ENCODE measurements around the gene DNAH9.
"Not testable (repeated sequence)": the region's sequence is repeated elsewhere in the genome, so short reads cannot be mapped to it uniquely, and the experiment has no call there.

DNAH9 gene

DNA sequence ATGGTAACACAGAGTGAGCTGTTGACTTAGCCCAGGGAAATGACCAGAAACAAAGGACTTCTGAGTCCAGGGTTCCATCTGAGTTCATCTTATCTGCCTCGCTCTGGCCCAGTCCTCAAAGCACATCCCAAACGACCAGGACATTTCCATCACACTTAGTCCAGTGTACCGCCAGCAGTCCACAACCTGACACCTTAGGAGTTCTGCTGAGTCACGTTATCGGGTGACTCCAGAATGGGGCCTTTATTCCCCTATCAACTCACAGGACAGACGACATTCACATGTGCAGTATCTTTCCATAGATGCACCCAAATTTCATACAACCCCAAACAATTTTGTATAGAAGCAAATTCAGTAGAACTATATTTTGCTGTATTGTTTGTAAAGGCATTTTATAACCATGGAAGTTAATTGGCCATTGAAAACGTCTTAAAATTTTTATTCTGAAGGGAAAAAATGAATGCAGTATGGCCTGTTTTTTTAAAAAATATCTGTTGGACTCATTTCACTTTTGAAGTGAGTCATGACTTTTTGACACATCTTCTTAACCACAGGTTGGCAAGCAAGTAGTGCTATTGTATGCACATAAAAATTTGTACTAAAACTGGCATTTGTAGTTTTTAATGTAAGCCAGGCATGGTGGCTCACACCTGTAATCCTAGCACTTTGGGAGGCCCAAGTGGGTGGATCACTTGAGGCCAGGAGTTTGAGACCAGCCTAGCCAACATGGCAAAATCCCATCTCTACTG is 352.7 kb downstream of the DNAH9 start:
- Histone ChIP-seq H3K4me2 (ENCODE audit: low read length) (no peak overlapping the region), H3K9ac (ENCODE audit: low read length) (no peak overlapping the region), H3K4me3 (ENCODE audit: low read length) (no peak overlapping the region), H3K27me3 (ENCODE audit: insufficient read depth, low read length, poor library complexity) (no peaks in the 10 kb centered on the region), H3K27ac (ENCODE audit: low read depth, low read length) (no peak overlapping the region), H3K56ac (ENCODE audit: low read length) (no peak overlapping the region), H3K36me3 (ENCODE audit: control insufficient read depth, insufficient read depth, low read length) (no peaks in the 10 kb centered on the region), H3K4me1 (ENCODE audit: control insufficient read depth, low read depth, low read length) (no peaks in the 10 kb centered on the region), H3K23ac (ENCODE audit: low read length) (no peak overlapping the region), H3K79me1 (ENCODE audit: low read length) (no peaks in the 10 kb centered on the region), H2BK120ac (ENCODE audit: low read depth, low read length) (no peak overlapping the region), H3K4ac (ENCODE audit: low read depth, low read length) (no peak overlapping the region), H4K8ac (ENCODE audit: low read depth, low read length) (no peak overlapping the region), H2BK5ac (ENCODE audit: low read length) (no peak overlapping the region), H2AK5ac (ENCODE audit: low read length) (no peak overlapping the region), H2BK15ac (replicated peaks; ENCODE audit: low read depth) (no peak overlapping the region), H3K18ac (ENCODE audit: low read length) (no peak overlapping the region), H4K5ac (ENCODE audit: low read length) (no peak overlapping the region), H3K79me2 (ENCODE audit: control insufficient read depth, insufficient read depth, low read length) (no peaks in the 10 kb centered on the region)
- no peak for DNase-seq
- WGBS (ENCODE audit: extremely low coverage, insufficient coverage, low lambda C conversion rate): no CpG with 5 or more reads among the region's 7 CpGs

GRCh38 chr17:11952610-11953009 is 354.3 kb downstream of the DNAH9 start:
- Histone ChIP-seq H3K4ac (ENCODE audit: low read depth, low read length) (no peak overlapping the region), H2BK15ac (replicated peaks; ENCODE audit: low read depth) (no peak overlapping the region), H3K79me2 (ENCODE audit: control insufficient read depth, insufficient read depth, low read length) (no peaks in the 10 kb centered on the region), H3K23ac (ENCODE audit: low read length) (no peak overlapping the region), H3K56ac (ENCODE audit: low read length) (no peak overlapping the region), H3K4me3 (ENCODE audit: low read length) (no peak overlapping the region), H3K4me2 (ENCODE audit: low read length) (no peak overlapping the region), H3K27ac (ENCODE audit: low read depth, low read length) (no peak overlapping the region), H3K18ac (ENCODE audit: low read length) (no peak overlapping the region), H3K79me1 (ENCODE audit: low read length) (no peaks in the 10 kb centered on the region), H3K9ac (ENCODE audit: low read length) (no peak overlapping the region), H2BK5ac (ENCODE audit: low read length) (no peak overlapping the region), H4K5ac (ENCODE audit: low read length) (no peak overlapping the region), H2BK120ac (ENCODE audit: low read depth, low read length) (no peak overlapping the region), H4K8ac (ENCODE audit: low read depth, low read length) (no peak overlapping the region), H3K36me3 (ENCODE audit: control insufficient read depth, insufficient read depth, low read length) (no peaks in the 10 kb centered on the region), H3K4me1 (ENCODE audit: control insufficient read depth, low read depth, low read length) (no peaks in the 10 kb centered on the region), H2AK5ac (ENCODE audit: low read length) (no peak overlapping the region), H3K27me3 (ENCODE audit: insufficient read depth, low read length, poor library complexity) (no peaks in the 10 kb centered on the region)
- WGBS (ENCODE audit: extremely low coverage, insufficient coverage, low lambda C conversion rate): no CpG with 5 or more reads among the region's 3 CpGs
- no peak for DNase-seq

GRCh38 chr17:11953924-11954323 is 355.7 kb downstream of the DNAH9 start:
- Histone ChIP-seq H4K8ac (ENCODE audit: low read depth, low read length) (no peak overlapping the region), H3K9ac (ENCODE audit: low read length) (no peak overlapping the region), H2BK120ac (ENCODE audit: low read depth, low read length) (no peak overlapping the region), H3K18ac (ENCODE audit: low read length) (no peak overlapping the region), H3K4ac (ENCODE audit: low read depth, low read length) (no peak overlapping the region), H2BK15ac (replicated peaks; ENCODE audit: low read depth) (no peak overlapping the region), H2BK5ac (ENCODE audit: low read length) (no peak overlapping the region), H3K27ac (ENCODE audit: low read depth, low read length) (no peak overlapping the region), H4K5ac (ENCODE audit: low read length) (no peak overlapping the region), H3K36me3 (ENCODE audit: control insufficient read depth, insufficient read depth, low read length) (no peaks in the 10 kb centered on the region), H3K79me2 (ENCODE audit: control insufficient read depth, insufficient read depth, low read length) (no peaks in the 10 kb centered on the region), H3K56ac (ENCODE audit: low read length) (no peak overlapping the region), H2AK5ac (ENCODE audit: low read length) (no peak overlapping the region), H3K79me1 (ENCODE audit: low read length) (no peaks in the 10 kb centered on the region), H3K4me3 (ENCODE audit: low read length) (no peak overlapping the region), H3K4me1 (ENCODE audit: control insufficient read depth, low read depth, low read length) (no peaks in the 10 kb centered on the region), H3K4me2 (ENCODE audit: low read length) (no peak overlapping the region), H3K23ac (ENCODE audit: low read length) (no peak overlapping the region), H3K27me3 (ENCODE audit: insufficient read depth, low read length, poor library complexity) (no peaks in the 10 kb centered on the region)
- WGBS (ENCODE audit: extremely low coverage, insufficient coverage, low lambda C conversion rate): 100% methylated on average over 1 of the region's 1 CpG
- no peak for DNase-seq

DNA sequence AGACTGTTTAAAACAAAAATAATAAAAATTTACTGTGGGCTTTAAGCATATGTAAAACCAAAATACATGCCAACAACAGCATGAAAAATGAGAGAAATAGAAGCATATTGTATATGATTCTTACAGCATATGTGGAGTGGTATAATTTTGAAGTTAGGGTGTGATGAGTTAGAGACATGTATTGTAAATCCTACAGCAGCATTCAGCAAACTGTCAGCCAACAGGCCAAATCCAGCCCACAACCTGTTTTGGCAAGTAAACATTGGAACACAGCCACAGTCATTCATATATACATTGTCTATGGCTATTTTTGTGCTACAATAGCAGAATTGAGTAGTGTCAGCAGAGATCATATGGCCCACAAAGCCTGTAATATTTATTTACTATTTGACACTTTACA is 356.7 kb downstream of the DNAH9 start:
- no peak for DNase-seq

DNA sequence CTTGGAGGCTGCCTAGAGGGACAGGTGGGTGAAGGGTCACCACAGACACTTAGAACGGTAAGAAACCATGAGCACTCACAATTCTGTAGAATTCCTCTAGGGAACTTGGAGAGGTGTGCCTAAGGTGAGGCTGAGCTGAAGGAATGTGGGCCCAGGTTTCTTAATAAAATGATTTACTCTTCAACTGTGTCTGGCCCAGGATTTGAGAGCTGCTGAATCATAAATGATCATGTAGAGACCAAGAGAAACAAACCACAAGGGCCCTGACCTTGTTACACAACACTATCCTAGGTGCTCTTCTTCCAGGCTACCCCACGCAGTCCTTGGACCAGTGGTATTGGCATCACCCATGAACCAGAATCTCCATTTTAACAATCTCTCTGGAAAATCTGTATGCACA is 371.3 kb downstream of the DNAH9 start:
- no peaks in the 10 kb centered on the region for H3K36me3 ChIP-seq (ENCODE audit: control insufficient read depth, insufficient read depth, low read length)
- no peak overlapping the region for H2BK120ac ChIP-seq (ENCODE audit: low read depth, low read length)
- H3K27me3 ChIP-seq (ENCODE audit: insufficient read depth, low read length, poor library complexity): no peaks in the 10 kb centered on the region
- no peaks in the 10 kb centered on the region for H3K79me2 ChIP-seq (ENCODE audit: control insufficient read depth, insufficient read depth, low read length)
- no CpG with 5 or more reads among the region's 2 CpGs for WGBS (ENCODE audit: extremely low coverage, insufficient coverage, low lambda C conversion rate)
- H2AK5ac ChIP-seq (ENCODE audit: low read length): no peak overlapping the region
- no peak overlapping the region for H3K27ac ChIP-seq (ENCODE audit: low read depth, low read length)
- no peak overlapping the region for H4K8ac ChIP-seq (ENCODE audit: low read depth, low read length)
- H2BK15ac ChIP-seq (replicated peaks; ENCODE audit: low read depth): no peak overlapping the region
- no peak overlapping the region for H3K23ac ChIP-seq (ENCODE audit: low read length)
- H3K4me2 ChIP-seq (ENCODE audit: low read length): no peak overlapping the region
- H3K9ac ChIP-seq (ENCODE audit: low read length): no peak overlapping the region
- no peak overlapping the region for H3K4me3 ChIP-seq (ENCODE audit: low read length)
- DNase-seq: no peak
- no peak overlapping the region for H2BK5ac ChIP-seq (ENCODE audit: low read length)
- H3K56ac ChIP-seq (ENCODE audit: low read length): no peak overlapping the region
- H3K79me1 ChIP-seq (ENCODE audit: low read length): no peaks in the 10 kb centered on the region
- no peak overlapping the region for H3K4ac ChIP-seq (ENCODE audit: low read depth, low read length)
- no peak overlapping the region for H4K5ac ChIP-seq (ENCODE audit: low read length)
- no peaks in the 10 kb centered on the region for H3K4me1 ChIP-seq (ENCODE audit: control insufficient read depth, low read depth, low read length)
- H3K18ac ChIP-seq (ENCODE audit: low read length): no peak overlapping the region

More for the DNA sequence above, 356.7 kb downstream of the DNAH9 start:
- no peak overlapping the region for H3K4ac ChIP-seq (ENCODE audit: low read depth, low read length)
- no peak overlapping the region for H3K18ac ChIP-seq (ENCODE audit: low read length)
- H4K5ac ChIP-seq (ENCODE audit: low read length): no peak overlapping the region
- no peak overlapping the region for H3K4me3 ChIP-seq (ENCODE audit: low read length)
- no peak overlapping the region for H3K56ac ChIP-seq (ENCODE audit: low read length)
- no peaks in the 10 kb centered on the region for H3K79me1 ChIP-seq (ENCODE audit: low read length)
- no peaks in the 10 kb centered on the region for H3K4me1 ChIP-seq (ENCODE audit: control insufficient read depth, low read depth, low read length)
- H2BK5ac ChIP-seq (ENCODE audit: low read length): no peak overlapping the region
- H3K23ac ChIP-seq (ENCODE audit: low read length): no peak overlapping the region
- no peak overlapping the region for H2BK120ac ChIP-seq (ENCODE audit: low read depth, low read length)
- no peak overlapping the region for H3K9ac ChIP-seq (ENCODE audit: low read length)
- H3K4me2 ChIP-seq (ENCODE audit: low read length): no peak overlapping the region
- no peak overlapping the region for H4K8ac ChIP-seq (ENCODE audit: low read depth, low read length)
- no peak overlapping the region for H2AK5ac ChIP-seq (ENCODE audit: low read length)
- H2BK15ac ChIP-seq (replicated peaks; ENCODE audit: low read depth): no peak overlapping the region
- no peak overlapping the region for H3K27ac ChIP-seq (ENCODE audit: low read depth, low read length)
- H3K79me2 ChIP-seq (ENCODE audit: control insufficient read depth, insufficient read depth, low read length): no peaks in the 10 kb centered on the region
- no peaks in the 10 kb centered on the region for H3K27me3 ChIP-seq (ENCODE audit: insufficient read depth, low read length, poor library complexity)
- no peaks in the 10 kb centered on the region for H3K36me3 ChIP-seq (ENCODE audit: control insufficient read depth, insufficient read depth, low read length)

- not testable (repeated sequence) for H2AK5ac ChIP-seq (ENCODE audit: low read length); H3K4me1 ChIP-seq (ENCODE audit: control insufficient read depth, low read depth, low read length); H2BK15ac ChIP-seq (replicated peaks; ENCODE audit: low read depth); H3K4me3 ChIP-seq (ENCODE audit: low read length); H4K8ac ChIP-seq (ENCODE audit: low read depth, low read length); H3K4me2 ChIP-seq (ENCODE audit: low read length); H3K9ac ChIP-seq (ENCODE audit: low read length); H4K5ac ChIP-seq (ENCODE audit: low read length); H3K36me3 ChIP-seq (ENCODE audit: control insufficient read depth, insufficient read depth, low read length); H3K23ac ChIP-seq (ENCODE audit: low read length); H3K27ac ChIP-seq (ENCODE audit: low read depth, low read length); H3K27me3 ChIP-seq (ENCODE audit: insufficient read depth, low read length, poor library complexity); H3K79me2 ChIP-seq (ENCODE audit: control insufficient read depth, insufficient read depth, low read length); H3K18ac ChIP-seq (ENCODE audit: low read length); H3K79me1 ChIP-seq (ENCODE audit: low read length); H2BK120ac ChIP-seq (ENCODE audit: low read depth, low read length); H2BK5ac ChIP-seq (ENCODE audit: low read length); H3K4ac ChIP-seq (ENCODE audit: low read depth, low read length); DNase-seq; H3K56ac ChIP-seq (ENCODE audit: low read length)
- WGBS (ENCODE audit: extremely low coverage, insufficient coverage, low lambda C conversion rate): no CpG with 5 or more reads among the region's 19 CpGs
Measured at GRCh38 chr17:11972741-11973140, 374.5 kb downstream of the DNAH9 start.

Measured in mesendoderm (in vitro differentiated cells).